Right atrium auricular region (tissue), 2 donors: ENCODE results near the gene DUSP28. TPM values are rescaled to one million over a fixed set of nuclear protein-coding genes. Genes with fewer than 3 reads are reported as not detected.

Source experiments
- DNase-seq: peaks from one replicate; pipeline ENCODE4 v3.0.0-alpha.2; 2019; ENCODE audit warnings: low spot score
- H3K27ac ChIP-seq, 2 donors: fragments of 200-600 bp; sonication (generic); 1 replicate in 1 of 2; 2 replicates in 1 of 2; pipeline ENCODE4 v1.5.1; 2016 to 2019
- H3K27me3 ChIP-seq, 2 donors: fragments of 200-600 bp; sonication (generic); one replicate each; pipeline versions ENCODE4 v1.5.1 to v1.6.0; 2017 to 2019
- H3K36me3 ChIP-seq: fragments of 200-600 bp; sonication (generic); one replicate; pipeline ENCODE4 v1.5.1; 2016
- H3K4me1 ChIP-seq, 2 donors: fragments of 200-600 bp; sonication (generic); one replicate each; pipeline versions ENCODE4 v1.5.1 to v1.6.0; 2017 to 2019
- H3K4me3 ChIP-seq, 2 donors: fragments of 200-600 bp; sonication (generic); 1 replicate in 1 of 2; 2 replicates in 1 of 2; pipeline ENCODE4 v1.5.1; 2017 to 2019; ENCODE audit warnings: mild to moderate bottlenecking in 1 of 2, moderate library complexity in 1 of 2
- H3K9me3 ChIP-seq, 2 donors: fragments of 200-600 bp; sonication (generic); one replicate each; pipeline ENCODE4 v1.5.1; 2019
- total RNA-seq, 2 donors: library from RNA; depleted of rRNA; stranded (reverse); fragments of >200 nt; gene quantifications; one replicate each; pipeline ENCODE4 v1.1.0, GENCODE V29; 2016
- TF ChIP-seq, protein P1 (sequence below), 2 donors: fragments of 200-600 bp; sonication (generic); IDR thresholded peaks; one replicate each; pipeline ENCODE4 v1.5.1; 2019; ENCODE audit warnings: antibody characterized with exemption in 2 of 2

The DUSP28 gene
- total RNA-seq, 2 donors from 2014 or later: 12.0 to 17.5 TPM

DNA sequence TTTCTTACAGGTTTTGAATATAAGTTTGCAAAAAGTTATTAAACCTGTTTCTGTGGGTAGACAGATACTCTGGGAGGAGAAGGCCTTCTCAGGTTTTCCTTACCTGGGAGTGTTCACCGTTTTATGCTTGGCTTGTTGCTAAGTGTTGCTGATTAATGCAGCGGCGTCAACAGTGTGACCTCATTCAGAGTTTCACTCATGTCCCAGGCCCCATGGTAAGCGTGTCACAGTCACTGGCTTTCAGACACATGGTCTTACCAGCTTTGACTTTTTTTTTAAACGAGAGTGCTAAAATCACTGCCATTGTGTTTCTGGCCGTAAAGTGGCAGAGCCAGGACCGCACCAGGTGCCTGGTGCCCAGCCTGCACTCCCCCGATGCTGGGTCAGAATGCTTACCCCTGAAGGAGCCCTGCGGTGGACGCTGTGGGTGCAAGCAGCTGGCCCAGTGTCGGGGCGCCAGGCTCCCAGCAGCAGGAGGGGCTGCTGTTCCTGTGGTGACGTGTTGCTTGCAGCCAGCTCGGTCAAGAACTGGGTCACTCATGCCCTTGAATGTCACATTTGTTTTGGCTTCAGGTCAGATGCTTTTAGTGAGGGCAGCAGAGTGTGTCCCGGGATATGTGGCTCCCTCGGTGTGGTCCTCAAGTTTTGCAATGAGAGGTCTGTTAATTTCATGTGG, 29.8 kb downstream of the DUSP28 start:
- H3K4me1 ChIP-seq: peaks cover 0 to 53% of the 10 kb centered on the region in 2 donors
- no peak for DNase-seq
- H3K4me3 ChIP-seq: no peak overlapping the region
- no peaks in the 10 kb centered on the region for H3K9me3 ChIP-seq
- TF ChIP-seq, protein P1, sequence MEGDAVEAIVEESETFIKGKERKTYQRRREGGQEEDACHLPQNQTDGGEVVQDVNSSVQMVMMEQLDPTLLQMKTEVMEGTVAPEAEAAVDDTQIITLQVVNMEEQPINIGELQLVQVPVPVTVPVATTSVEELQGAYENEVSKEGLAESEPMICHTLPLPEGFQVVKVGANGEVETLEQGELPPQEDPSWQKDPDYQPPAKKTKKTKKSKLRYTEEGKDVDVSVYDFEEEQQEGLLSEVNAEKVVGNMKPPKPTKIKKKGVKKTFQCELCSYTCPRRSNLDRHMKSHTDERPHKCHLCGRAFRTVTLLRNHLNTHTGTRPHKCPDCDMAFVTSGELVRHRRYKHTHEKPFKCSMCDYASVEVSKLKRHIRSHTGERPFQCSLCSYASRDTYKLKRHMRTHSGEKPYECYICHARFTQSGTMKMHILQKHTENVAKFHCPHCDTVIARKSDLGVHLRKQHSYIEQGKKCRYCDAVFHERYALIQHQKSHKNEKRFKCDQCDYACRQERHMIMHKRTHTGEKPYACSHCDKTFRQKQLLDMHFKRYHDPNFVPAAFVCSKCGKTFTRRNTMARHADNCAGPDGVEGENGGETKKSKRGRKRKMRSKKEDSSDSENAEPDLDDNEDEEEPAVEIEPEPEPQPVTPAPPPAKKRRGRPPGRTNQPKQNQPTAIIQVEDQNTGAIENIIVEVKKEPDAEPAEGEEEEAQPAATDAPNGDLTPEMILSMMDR (IDR thresholded peaks at IDR 0.05): no peak
- H3K27ac ChIP-seq: peak overlapping the region in 1 of 2 donors; percentile 13
- no peaks in the 10 kb centered on the region for H3K27me3 ChIP-seq
- peaks cover 9% of the 10 kb centered on the region for H3K36me3 ChIP-seq

DNA sequence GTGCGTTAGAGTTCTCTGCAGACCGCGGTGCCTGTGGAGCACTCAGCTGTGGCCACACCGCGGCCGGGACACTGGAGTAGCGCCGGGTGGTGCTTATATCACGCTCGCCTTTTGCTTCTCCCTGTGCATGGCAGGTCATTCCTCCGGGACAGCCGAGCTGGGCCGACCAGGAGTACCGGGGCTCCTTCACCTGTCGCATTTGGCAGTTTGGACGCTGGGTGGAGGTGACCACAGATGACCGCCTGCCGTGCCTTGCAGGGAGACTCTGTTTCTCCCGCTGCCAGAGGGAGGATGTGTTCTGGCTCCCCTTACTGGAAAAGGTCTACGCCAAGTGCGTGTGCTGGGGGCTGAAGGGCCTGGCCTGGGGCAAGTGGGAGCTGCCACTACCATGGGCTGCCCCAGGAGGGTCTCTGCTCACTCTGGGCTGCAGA, 30.5 kb downstream of the DUSP28 start:
- Histone ChIP-seq H3K4me3 (no peak overlapping the region), H3K4me1 (peaks cover 0 to 53% of the 10 kb centered on the region in 2 donors), H3K27ac (peak overlapping the region in 1 of 2 donors; percentile 13), H3K27me3 (no peaks in the 10 kb centered on the region), H3K9me3 (no peaks in the 10 kb centered on the region), H3K36me3 (peaks cover 9% of the 10 kb centered on the region)
- TF ChIP-seq, protein P1 (IDR thresholded peaks at IDR 0.05): no peak
- no peak for DNase-seq

DNA sequence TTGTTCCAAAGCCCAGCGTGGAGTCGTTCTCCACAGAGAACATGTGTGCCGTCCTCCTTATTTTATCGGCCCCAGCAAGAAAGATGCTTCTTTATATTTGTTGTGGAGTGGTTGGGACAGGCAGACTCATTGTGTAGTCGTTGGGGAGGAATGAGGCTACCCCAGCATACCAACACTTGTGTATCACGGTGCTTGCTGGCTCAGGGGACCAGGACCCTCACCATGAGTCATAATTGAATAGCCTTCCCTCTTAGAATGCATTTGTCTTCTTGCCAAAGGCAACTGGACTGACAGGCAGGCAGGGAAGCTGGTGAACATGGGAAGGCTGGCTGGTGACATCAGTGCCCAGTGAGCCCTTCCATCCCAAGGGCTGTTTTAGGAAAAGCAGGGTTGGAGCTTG, 31.1 kb downstream of the DUSP28 start:
- TF ChIP-seq, protein P1 (IDR thresholded peaks at IDR 0.05): no peak
- no peak overlapping the region for H3K27ac ChIP-seq

DNA sequence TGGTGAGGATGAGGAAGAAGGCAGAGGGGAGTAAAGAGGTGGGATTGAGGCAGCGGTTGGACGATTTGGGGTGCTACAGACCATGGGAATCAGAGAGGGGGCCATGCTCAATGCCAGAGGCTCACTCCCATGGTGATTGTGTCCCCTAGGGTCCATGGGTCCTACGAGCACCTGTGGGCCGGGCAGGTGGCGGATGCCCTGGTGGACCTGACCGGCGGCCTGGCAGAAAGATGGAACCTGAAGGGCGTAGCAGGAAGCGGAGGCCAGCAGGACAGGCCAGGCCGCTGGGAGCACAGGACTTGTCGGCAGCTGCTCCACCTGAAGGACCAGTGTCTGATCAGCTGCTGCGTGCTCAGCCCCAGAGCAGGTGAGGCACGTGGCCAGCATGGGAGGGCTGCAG, 31.6 kb downstream of the DUSP28 start:
- H3K27ac ChIP-seq: no peak overlapping the region
- H3K27me3 ChIP-seq: no peaks in the 10 kb centered on the region
- DNase-seq: no peak
- peaks cover 9% of the 10 kb centered on the region for H3K36me3 ChIP-seq
- no peaks in the 10 kb centered on the region for H3K9me3 ChIP-seq
- H3K4me1 ChIP-seq: peaks cover 0 to 60% of the 10 kb centered on the region in 2 donors
- no peak overlapping the region for H3K4me3 ChIP-seq
- TF ChIP-seq, protein P1 (IDR thresholded peaks at IDR 0.05): no peak

More for the DNA sequence above, 31.1 kb downstream of the DUSP28 start:
- no peaks in the 10 kb centered on the region for H3K27me3 ChIP-seq
- no peak overlapping the region for H3K4me3 ChIP-seq
- H3K36me3 ChIP-seq: peaks cover 9% of the 10 kb centered on the region
- H3K9me3 ChIP-seq: no peaks in the 10 kb centered on the region
- DNase-seq: no peak
- peaks cover 0 to 56% of the 10 kb centered on the region in 2 donors for H3K4me1 ChIP-seq

DNA sequence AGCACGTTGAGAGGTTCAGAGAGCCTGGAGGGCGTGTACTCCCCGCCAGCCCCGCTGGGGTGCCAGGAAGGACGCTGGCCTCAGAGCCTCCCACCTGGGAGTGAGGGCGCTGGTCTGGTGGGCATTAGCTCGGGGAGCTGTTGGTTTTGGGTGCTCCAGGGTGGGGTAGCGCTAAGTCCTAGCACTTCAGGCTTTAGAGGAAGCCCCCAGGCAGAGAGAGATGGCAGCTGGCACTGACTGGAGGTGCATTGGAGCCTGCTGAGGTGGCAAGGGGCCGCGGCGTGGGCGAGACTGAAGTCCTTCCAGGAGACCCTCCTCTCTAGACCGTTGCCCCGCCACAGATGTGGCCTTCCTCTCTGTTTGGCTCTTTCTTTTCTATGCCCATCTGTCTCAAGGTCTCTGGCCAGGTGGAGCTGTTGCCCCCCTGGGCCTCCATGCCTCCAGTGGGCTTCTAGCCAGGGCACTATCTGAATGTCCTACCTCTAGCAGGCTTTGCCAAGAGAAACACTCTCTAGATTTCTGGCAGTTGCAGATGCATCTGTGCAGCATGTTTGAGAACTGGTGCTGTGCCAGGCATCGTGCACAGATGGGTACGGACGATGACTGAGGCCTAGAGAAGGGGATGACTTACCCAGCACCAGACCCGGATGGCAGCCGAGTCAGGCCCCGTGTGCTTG, 33.0 kb downstream of the DUSP28 start:
- H3K27me3 ChIP-seq: no peaks in the 10 kb centered on the region
- no peak for DNase-seq
- H3K4me3 ChIP-seq: no peak overlapping the region
- no peaks in the 10 kb centered on the region for H3K9me3 ChIP-seq
- H3K36me3 ChIP-seq: peaks cover 16% of the 10 kb centered on the region
- TF ChIP-seq, protein P1 (IDR thresholded peaks at IDR 0.05): no peak
- H3K27ac ChIP-seq: peak overlapping the region in 1 of 2 donors; percentile 69
- H3K4me1 ChIP-seq: peaks cover 0 to 53% of the 10 kb centered on the region in 2 donors
